HepG2 (cell line): ENCODE measurements around the gene HDLBP. TPM values are rescaled to one million over a fixed set of nuclear protein-coding genes. Genes with fewer than 3 reads are reported as not detected.

ENCODE experiments used
- ATAC-seq: fragments of 200-7000 bp; cut with Tn5 transposase; 3 replicates; pipeline ENCODE4 v1.9.1; 2020; ENCODE audit warnings: mild to moderate bottlenecking, moderate library complexity
- BruUV-seq: library from RNA; stranded (reverse); fragments of 400-500 nt; replicated peaks from 2 replicates; lab custom pipeline; 2021; lab: Mats Ljungman, UMichigan
- CTCF ChIA-PET: fragments of 300-600 bp; formaldehyde crosslinking; extraction: SDS; loops from one replicate; lab custom pipeline; 2021; ENCODE audit warnings: low total read pairs, inconsistent platforms, low intra/inter-chr PET ratio; lab: Yijun Ruan, JAX
- POLR2A ChIA-PET: fragments of 350-600 bp; sonication (Branson Sonifier 250); formaldehyde crosslinking; loops from one replicate; lab custom pipeline; 2020; ENCODE audit warnings: antibody characterized with exemption, inconsistent platforms; lab: Yijun Ruan, JAX
- DNase-seq: peaks from one replicate; pipeline ENCODE4 v3.0.0-alpha.2; 2015; ENCODE audit warnings: low spot score
- FAIRE-seq: peaks from 3 replicates; lab custom pipeline; 2011; peaks lifted over from hg19 to GRCh38; lab: Jason Lieb, UNC
- H2AFZ ChIP-seq: one replicate; pipeline ENCODE4 v1.6.1; 2011; ENCODE audit warnings: low read length, inconsistent platforms
- H3K27ac ChIP-seq: fragments of 300-600 bp; 3 replicates; pipeline ENCODE4 v1.8.0; 2011; ENCODE audit warnings: mixed run types, mild to moderate bottlenecking, mixed read lengths, low read length, inconsistent platforms; ENCODE audit not compliant: insufficient read depth; ENCODE audit errors: extremely low read length
- H3K27me3 ChIP-seq, 2 experiments: fragments of 200-600 bp in 1 of 2; 2 replicates in 1 of 2; 3 replicates in 1 of 2; pipeline versions ENCODE4 v1.6.0 to v1.8.0; 2011; ENCODE audit warnings: low read length in 2 of 2, mild to moderate bottlenecking in 2 of 2, moderate library complexity in 2 of 2, inconsistent platforms in 1 of 2; ENCODE audit not compliant: insufficient read depth in 2 of 2, control insufficient read depth in 1 of 2
- H3K36me3 ChIP-seq, 2 experiments: fragments of 200-600 bp in 1 of 2; replicated peaks in 1 of 2; 2 replicates in 1 of 2; 3 replicates in 1 of 2; pipeline versions ENCODE4 v1.5.1 to v1.8.0; 2011; ENCODE audit warnings: low read length in 2 of 2, inconsistent platforms in 1 of 2; ENCODE audit not compliant: insufficient read depth in 2 of 2, control insufficient read depth in 1 of 2
- H3K4me1 ChIP-seq: 2 replicates; pipeline ENCODE4 v1.5.1; 2012; ENCODE audit warnings: low read length, inconsistent platforms; ENCODE audit not compliant: insufficient read depth
- H3K4me2 ChIP-seq: 2 replicates; pipeline ENCODE4 v1.6.0; 2011; ENCODE audit warnings: low read depth, low read length, inconsistent platforms
- H3K4me3 ChIP-seq, 3 experiments: fragments of 200-600 bp in 1 of 3; sonication (generic), shearing (Covaris generic) in 1 of 3; replicated peaks in 1 of 3; 2 replicates each; pipeline ENCODE4 v1.5.1; 2011 to 2016; ENCODE audit warnings: low read length in 3 of 3, inconsistent platforms in 2 of 3, low read depth in 2 of 3, mild to moderate bottlenecking in 2 of 3, control low read depth in 1 of 3, mixed read lengths in 1 of 3; ENCODE audit not compliant: insufficient read depth in 1 of 3
- H3K79me2 ChIP-seq: one replicate; pipeline ENCODE4 v1.6.1; 2011; ENCODE audit warnings: low read length, inconsistent platforms; ENCODE audit not compliant: insufficient read depth
- H3K9ac ChIP-seq: 2 replicates; pipeline ENCODE4 v1.6.0; 2011; ENCODE audit warnings: mild to moderate bottlenecking, low read depth, low read length, inconsistent platforms; ENCODE audit not compliant: insufficient read depth
- H3K9me3 ChIP-seq: 2 replicates; pipeline ENCODE4 v1.5.1; 2012; ENCODE audit warnings: mild to moderate bottlenecking, low read length
- H4K20me1 ChIP-seq: 2 replicates; pipeline ENCODE4 v1.6.0; 2011; ENCODE audit warnings: inconsistent platforms, mild to moderate bottlenecking, low read length, moderate library complexity; ENCODE audit not compliant: insufficient read depth
- ARID2 ChIP-seq: sonication (generic); formaldehyde crosslinking; IDR thresholded peaks from 2 replicates; pipeline ENCODE4 v1.8.1; 2022; ENCODE audit warnings: mild to moderate bottlenecking, missing genetic modification reagents, borderline replicate concordance
- ASH2L ChIP-seq: fragments of 300-600, 200-600 bp; sonication (generic); IDR thresholded peaks from 2 replicates; pipeline ENCODE4 v1.7.0; 2017; ENCODE audit warnings: low read depth, mild to moderate bottlenecking, moderate library complexity, mixed read lengths, low read length; ENCODE audit not compliant: insufficient read length
- KLF16 ChIP-seq, 2 experiments: sonication (generic) in 1 of 2; formaldehyde crosslinking in 1 of 2; IDR thresholded peaks; 2 replicates each; pipeline versions ENCODE4 v1.6.1 to v1.8.0; 2016 to 2023; ENCODE audit warnings: missing genetic modification reagents in 2 of 2, missing compliant biosample characterization in 1 of 2
- KMT2B ChIP-seq: IDR thresholded peaks from 2 replicates; pipeline ENCODE4 v1.6.1; 2016; ENCODE audit warnings: missing genetic modification reagents, missing compliant biosample characterization
- MYPOP ChIP-seq: sonication (generic); formaldehyde crosslinking; IDR thresholded peaks from 2 replicates; pipeline ENCODE4 v1.8.1; 2023; ENCODE audit warnings: mild to moderate bottlenecking, moderate library complexity, missing genetic modification reagents
- PPARG ChIP-seq: conservative IDR thresholded peaks from 2 replicates; pipeline ENCODE4 v1.6.1; 2016; ENCODE audit warnings: missing biosample characterization, missing genetic modification reagents
- RFXAP ChIP-seq: sonication (generic); formaldehyde crosslinking; IDR thresholded peaks from 2 replicates; pipeline ENCODE4 v1.4.0; 2020; ENCODE audit warnings: missing genetic modification reagents, borderline replicate concordance
- RXRA ChIP-seq: sonication (generic); formaldehyde crosslinking; IDR thresholded peaks from 2 replicates; pipeline ENCODE4 v1.5.1; 2020; ENCODE audit warnings: missing genetic modification reagents
- SATB2 ChIP-seq: sonication (generic); formaldehyde crosslinking; IDR thresholded peaks from 2 replicates; pipeline ENCODE4 v1.5.0; 2020; ENCODE audit warnings: missing genetic modification reagents
- SP140L ChIP-seq: sonication (generic); formaldehyde crosslinking; IDR thresholded peaks from 2 replicates; pipeline ENCODE4 v1.4.0; 2020; ENCODE audit warnings: missing genetic modification reagents, borderline replicate concordance
- WGBS: methylation state at CpG from one replicate; pipeline ENCODE4 v1.1.6; 2017; ENCODE audit warnings: low lambda C conversion rate; 5-methylcytosine and 5-hydroxymethylcytosine counted together
- in situ Hi-C: cut with HindIII; loops from 2 replicates; pipeline ENCODE4 v1.10.0; 2017; ENCODE audit warnings: low pct_unique_long_range_greater_than_20kb; ENCODE audit not compliant: extremely low pct_ligation_motif_present
- intact Hi-C: fragments of 100-400 bp; cut with micrococcal nuclease; formaldehyde crosslinking; loops from one replicate; pipeline ENCODE4 v1.10.0; 2022; ENCODE audit not compliant: unreplicated experiment
- polyA plus RNA-seq, 8 experiments: library from polyadenylated mRNA; depleted of rRNA in 3 of 8; stranded (reverse) in 7 of 8; unstranded in 1 of 8; fragments of >200 nt; fragmentation: Illumina TruSeq in 4 of 8; extraction: Trizol in 4 of 8; gene quantifications; 2 replicates each; pipeline versions ENCODE4 v1.2.1 to v1.2.3, GENCODE V29; 2011 to 2016; ENCODE audit warnings: low read depth in 4 of 8, missing spikeins in 1 of 8, mixed read lengths in 1 of 8; ENCODE audit not compliant: insufficient read depth in 1 of 8
- total RNA-seq, 5 experiments: library from RNA; depleted of rRNA; stranded (reverse); fragments of >200 nt; fragmentation: Illumina TruSeq; extraction: Trizol; gene quantifications; 2 replicates each; pipeline ENCODE4 v1.2.3, GENCODE V29; 2016; ENCODE audit warnings: low read depth in 1 of 5
- TF ChIP-seq, protein P1 (sequence below): IDR thresholded peaks from 2 replicates; pipeline ENCODE4 v1.6.1; 2016; ENCODE audit warnings: mild to moderate bottlenecking
- TF ChIP-seq, protein P2 (sequence below): IDR thresholded peaks from 2 replicates; pipeline ENCODE4 v1.6.1; 2016; ENCODE audit warnings: low read depth

Gene HDLBP
- total and polyA plus RNA-seq, 2 of the 13 experiments (the other 11 are each of a cell fraction or from before 2014, with no cell fraction given), result 464 to 707 TPM

GRCh38 chr2:241219856-241220356, 95.6 kb downstream of the HDLBP start:
- in situ Hi-C loops, result loop anchor here (5.0 to 25.0 kb wide), 2 partner anchors 128 to 658 kb away; partner anchors contain the start of genes ANKMY1, DUSP28 and RNPEPL1
- ChIA-PET CTCF (no interaction called here), POLR2A (interaction anchor here (0.7 kb wide), 1 partner anchor 339 kb away, joined by 3 read pairs; no protein-coding TSS in a partner anchor)
- Histone ChIP-seq H3K4me1 (peaks cover 75% of the 10 kb centered on the region), H3K9me3 (no peaks in the 10 kb centered on the region), H4K20me1 (peaks cover 3% of the 10 kb centered on the region; the same call in 1 of the 2 replicates), H3K36me3 (peaks cover 2 to 7% of the 10 kb centered on the region in 2 experiments; a peak in 2 of 5 replicates), H3K79me2 (peaks cover 41% of the 10 kb centered on the region), H2AFZ (no peak overlapping the region), H3K4me3 (peak overlapping the region; percentile 9 to 77 (median 70); a peak in 4 of 6 replicates), H3K9ac (no peak overlapping the region), H3K4me2 (peak overlapping the region; percentile 88), H3K27me3 (peaks cover 0 to 5% of the 10 kb centered on the region in 2 experiments; a peak in 1 of 5 replicates), H3K27ac (no peak overlapping the region)
- TF ChIP-seq ASH2L (peak; percentile 12), SP140L (CRISPR knock-in tag) (no peak)
- intact Hi-C loops, result loop anchor here (5.0 to 10.0 kb wide), 2 partner anchors 128 to 365 kb away; no protein-coding TSS in a partner anchor
- no peak for DNase-seq
- no peak for ATAC-seq
- no peak for FAIRE-seq
- 91% methylated on average over 6 of the region's 6 CpGs for WGBS
- no TSS peak for BruUV-seq

- FAIRE-seq (no peak), DNase-seq (no peak), ATAC-seq (no peak)
- H3K36me3 ChIP-seq, result peaks cover 2 to 7% of the 10 kb centered on the region in 2 experiments; a peak in 2 of 5 replicates
- peaks cover 0 to 7% of the 10 kb centered on the region in 2 experiments; a peak in 1 of 5 replicates for H3K27me3 ChIP-seq
- H3K4me2 ChIP-seq, result peak overlapping the region; percentile 88
- H3K9ac ChIP-seq, result peak overlapping the region; percentile 82
- no peaks in the 10 kb centered on the region for H3K9me3 ChIP-seq
- H4K20me1 ChIP-seq, result peaks cover 3% of the 10 kb centered on the region; the same call in 1 of the 2 replicates
- BruUV-seq, result no TSS peak
- peaks cover 74% of the 10 kb centered on the region for H3K4me1 ChIP-seq
- in situ Hi-C loops (loop anchor here (5.0 to 25.0 kb wide), 2 partner anchors 127 to 657 kb away; partner anchors contain the start of genes ANKMY1, DUSP28 and RNPEPL1), intact Hi-C loops (no loop called here)
- H3K4me3 ChIP-seq, result peak overlapping the region; percentile 61 to 77 (median 70); a peak in 5 of 6 replicates
- H3K27ac ChIP-seq, result peak overlapping the region; percentile 84
- POLR2A ChIA-PET, result interaction anchor here (0.7 to 1.2 kb wide), 4 partner anchors 68 to 559 kb away, joined by 3 to 5 read pairs (median 3); partner anchors contain the start of gene PPP1R7
- CTCF ChIA-PET, result no interaction called here
- H2AFZ ChIP-seq, result no peak overlapping the region
- H3K79me2 ChIP-seq, result peaks cover 41% of the 10 kb centered on the region
- WGBS, result 16% methylated on average over 4 of the region's 4 CpGs
- 0 out of 2 replicates have a peak, but pooled peaks have one; percentile 13 for TF ChIP-seq KMT2B (CRISPR knock-in tag)
- TF ChIP-seq PPARG, result 0 out of 2 replicates have a peak, but pooled peaks have one; percentile 16
- TF ChIP-seq ARID2 (CRISPR knock-in tag), result 0 out of 2 replicates have a peak, but pooled peaks have one; percentile 43
- no peak for TF ChIP-seq RXRA
- TF ChIP-seq, protein P1, sequence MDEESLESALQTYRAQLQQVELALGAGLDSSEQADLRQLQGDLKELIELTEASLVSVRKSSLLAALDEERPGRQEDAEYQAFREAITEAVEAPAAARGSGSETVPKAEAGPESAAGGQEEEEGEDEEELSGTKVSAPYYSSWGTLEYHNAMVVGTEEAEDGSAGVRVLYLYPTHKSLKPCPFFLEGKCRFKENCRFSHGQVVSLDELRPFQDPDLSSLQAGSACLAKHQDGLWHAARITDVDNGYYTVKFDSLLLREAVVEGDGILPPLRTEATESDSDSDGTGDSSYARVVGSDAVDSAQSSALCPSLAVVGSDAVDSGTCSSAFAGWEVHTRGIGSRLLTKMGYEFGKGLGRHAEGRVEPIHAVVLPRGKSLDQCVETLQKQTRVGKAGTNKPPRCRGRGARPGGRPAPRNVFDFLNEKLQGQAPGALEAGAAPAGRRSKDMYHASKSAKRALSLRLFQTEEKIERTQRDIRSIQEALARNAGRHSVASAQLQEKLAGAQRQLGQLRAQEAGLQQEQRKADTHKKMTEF (CRISPR knock-in tag), result no peak
- TF ChIP-seq KLF16 (CRISPR knock-in tag; IDR thresholded peaks at IDR 0.05), result 0 out of 4 replicates have a peak, but pooled peaks of 1 of the 2 experiments have one; percentile 20
- TF ChIP-seq MYPOP, result 0 out of 2 replicates have a peak, but pooled peaks have one; percentile 28
- TF ChIP-seq, protein P2, sequence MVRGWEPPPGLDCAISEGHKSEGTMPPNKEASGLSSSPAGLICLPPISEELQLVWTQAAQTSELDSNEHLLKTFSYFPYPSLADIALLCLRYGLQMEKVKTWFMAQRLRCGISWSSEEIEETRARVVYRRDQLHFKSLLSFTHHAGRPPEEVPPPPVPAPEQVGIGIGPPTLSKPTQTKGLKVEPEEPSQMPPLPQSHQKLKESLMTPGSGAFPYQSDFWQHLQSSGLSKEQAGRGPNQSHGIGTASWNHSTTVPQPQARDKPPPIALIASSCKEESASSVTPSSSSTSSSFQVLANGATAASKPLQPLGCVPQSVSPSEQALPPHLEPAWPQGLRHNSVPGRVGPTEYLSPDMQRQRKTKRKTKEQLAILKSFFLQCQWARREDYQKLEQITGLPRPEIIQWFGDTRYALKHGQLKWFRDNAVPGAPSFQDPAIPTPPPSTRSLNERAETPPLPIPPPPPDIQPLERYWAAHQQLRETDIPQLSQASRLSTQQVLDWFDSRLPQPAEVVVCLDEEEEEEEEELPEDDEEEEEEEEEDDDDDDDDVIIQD (CRISPR knock-in tag), result 0 out of 2 replicates have a peak, but pooled peaks have one; percentile 9
- TF ChIP-seq SATB2 (CRISPR knock-in tag), result no peak
- no peak for TF ChIP-seq RFXAP
These were observed 96.5 kb downstream of the HDLBP start for GRCh38 chr2:241219030-241219382.
